HepG2 (cell line): ENCODE results near the gene PXMP4. TPM values are rescaled to one million over a fixed set of nuclear protein-coding genes. Genes with fewer than 3 reads are reported as not detected.

Experiments used
- ATM ChIP-seq: fragments of 450-650 bp; IDR thresholded peaks from 2 replicates; pipeline ENCODE4 v1.7.1; 2017; ENCODE audit warnings: mild to moderate bottlenecking, borderline replicate concordance
- CEBPG ChIP-seq: IDR thresholded peaks from 2 replicates; pipeline ENCODE4 v1.6.1; 2016
- FLYWCH1 ChIP-seq: sonication (generic); formaldehyde crosslinking; IDR thresholded peaks from 2 replicates; pipeline ENCODE4 v1.8.1; 2023; ENCODE audit warnings: mild to moderate bottlenecking, missing genetic modification reagents
- FOXP1 ChIP-seq, 2 experiments: fragments of 450-650 bp in 1 of 2; IDR thresholded peaks; 2 replicates each; pipeline ENCODE4 v1.6.1; 2017 to 2018; ENCODE audit warnings: antibody characterized with exemption in 1 of 2
- GATAD2A ChIP-seq: IDR thresholded peaks from 2 replicates; pipeline ENCODE4 v1.6.1; 2016
- GZF1 ChIP-seq: sonication (generic); formaldehyde crosslinking; IDR thresholded peaks from 2 replicates; pipeline ENCODE4 v1.5.1; 2020; ENCODE audit warnings: mild to moderate bottlenecking, missing genetic modification reagents
- HNRNPK ChIP-seq: fragments of 200-400 bp; formaldehyde crosslinking; IDR thresholded peaks from 2 replicates; pipeline ENCODE4 v1.6.1; 2018; ENCODE audit warnings: low read length, low read depth, moderate library complexity, mild to moderate bottlenecking; ENCODE audit not compliant: poor library complexity, severe bottlenecking
- HOXD1 ChIP-seq: sonication (generic); formaldehyde crosslinking; IDR thresholded peaks from 2 replicates; pipeline ENCODE4 v1.5.0; 2020; ENCODE audit warnings: missing genetic modification reagents
- JUND ChIP-seq: sonication (generic); formaldehyde crosslinking; IDR thresholded peaks from 2 replicates; pipeline ENCODE4 v1.8.0; 2022; ENCODE audit warnings: mild to moderate bottlenecking, missing genetic modification reagents
- KDM5B ChIP-seq: sonication (generic); formaldehyde crosslinking; IDR thresholded peaks from 2 replicates; pipeline ENCODE4 v1.4.0; 2020; ENCODE audit warnings: missing genetic modification reagents, mild to moderate bottlenecking, borderline replicate concordance
- MAFF ChIP-seq: IDR thresholded peaks from 2 replicates; pipeline ENCODE4 v1.6.1; 2011; ENCODE audit warnings: low read depth, low read length, improper control_type of control experiment
- MZF1 ChIP-seq: sonication (generic); formaldehyde crosslinking; IDR thresholded peaks from 2 replicates; pipeline ENCODE4 v1.8.1; 2023; ENCODE audit warnings: mild to moderate bottlenecking, missing genetic modification reagents, borderline replicate concordance
- NFE2L1 ChIP-seq: sonication (generic); formaldehyde crosslinking; IDR thresholded peaks from 2 replicates; pipeline ENCODE4 v1.4.0; 2020; ENCODE audit warnings: missing genetic modification reagents, mild to moderate bottlenecking, borderline replicate concordance
- PAF1 ChIP-seq: IDR thresholded peaks from 2 replicates; pipeline ENCODE4 v1.6.1; 2016; ENCODE audit warnings: missing genetic modification reagents, missing compliant biosample characterization
- SKI ChIP-seq: fragments of 450-650 bp; IDR thresholded peaks from one replicate; pipeline ENCODE4 v1.6.1; 2018; ENCODE audit warnings: mild to moderate bottlenecking; ENCODE audit not compliant: partially characterized antibody
- SMC3 ChIP-seq: IDR thresholded peaks from 2 replicates; pipeline ENCODE4 v1.6.1; 2011; ENCODE audit warnings: low read length, improper control_type of control experiment
- SP2 ChIP-seq: sonication (generic); formaldehyde crosslinking; IDR thresholded peaks from 2 replicates; pipeline ENCODE4 v1.5.1; 2020; ENCODE audit warnings: mild to moderate bottlenecking, missing genetic modification reagents
- UBTF ChIP-seq: sonication (generic); formaldehyde crosslinking; IDR thresholded peaks from 2 replicates; pipeline ENCODE4 v1.4.0; 2020; ENCODE audit warnings: mild to moderate bottlenecking, missing genetic modification reagents
- ZBTB43 ChIP-seq: sonication (generic); formaldehyde crosslinking; conservative IDR thresholded peaks from 2 replicates; pipeline ENCODE4 v1.4.0; 2020; ENCODE audit warnings: missing genetic modification reagents
- ZFP62 ChIP-seq: sonication (generic); formaldehyde crosslinking; IDR thresholded peaks from 2 replicates; pipeline ENCODE4 v1.4.0; 2020; ENCODE audit warnings: missing genetic modification reagents
- ZMAT3 ChIP-seq: sonication (generic); formaldehyde crosslinking; conservative IDR thresholded peaks from 2 replicates; pipeline ENCODE4 v1.7.0; 2021; ENCODE audit warnings: missing genetic modification reagents
- ZNF20 ChIP-seq: sonication (generic); formaldehyde crosslinking; IDR thresholded peaks from 2 replicates; pipeline ENCODE4 v1.4.0; 2020; ENCODE audit warnings: mild to moderate bottlenecking, moderate library complexity, missing genetic modification reagents
- ZNF235 ChIP-seq: sonication (generic); formaldehyde crosslinking; IDR thresholded peaks from 2 replicates; pipeline ENCODE4 v1.8.1; 2023; ENCODE audit warnings: mild to moderate bottlenecking, missing genetic modification reagents, borderline replicate concordance
- ZNF510 ChIP-seq: sonication (generic); formaldehyde crosslinking; IDR thresholded peaks from 2 replicates; pipeline ENCODE4 v1.4.0; 2020; ENCODE audit warnings: low read depth, mild to moderate bottlenecking, missing genetic modification reagents
- ZNF530 ChIP-seq: sonication (generic); formaldehyde crosslinking; IDR thresholded peaks from 2 replicates; pipeline ENCODE4 v1.5.0; 2020; ENCODE audit warnings: low read depth, mild to moderate bottlenecking, missing genetic modification reagents
- ZNF563 ChIP-seq: sonication (generic); formaldehyde crosslinking; IDR thresholded peaks from 2 replicates; pipeline ENCODE4 v1.8.0; 2022; ENCODE audit warnings: mild to moderate bottlenecking, moderate library complexity, missing genetic modification reagents
- ZNF616 ChIP-seq: sonication (generic); formaldehyde crosslinking; IDR thresholded peaks from 2 replicates; pipeline ENCODE4 v1.5.0; 2020; ENCODE audit warnings: low read depth, mild to moderate bottlenecking, missing genetic modification reagents
- ZNF703 ChIP-seq: sonication (generic); formaldehyde crosslinking; IDR thresholded peaks from 2 replicates; pipeline ENCODE4 v1.5.1; 2020; ENCODE audit warnings: missing genetic modification reagents, mild to moderate bottlenecking, moderate library complexity, borderline replicate concordance
- ZNF839 ChIP-seq: sonication (generic); formaldehyde crosslinking; IDR thresholded peaks from 2 replicates; pipeline ENCODE4 v1.4.0; 2020; ENCODE audit warnings: missing genetic modification reagents, mild to moderate bottlenecking, borderline replicate concordance
- ZSCAN29 ChIP-seq: sonication (generic); formaldehyde crosslinking; conservative IDR thresholded peaks from 2 replicates; pipeline ENCODE4 v1.4.0; 2020; ENCODE audit warnings: mild to moderate bottlenecking, missing genetic modification reagents
- polyA plus RNA-seq, 8 experiments: library from polyadenylated mRNA; depleted of rRNA in 3 of 8; stranded (reverse) in 7 of 8; unstranded in 1 of 8; fragments of >200 nt; fragmentation: Illumina TruSeq in 4 of 8; extraction: Trizol in 4 of 8; gene quantifications; 2 replicates each; pipeline versions ENCODE4 v1.2.1 to v1.2.3, GENCODE V29; 2011 to 2016; ENCODE audit warnings: low read depth in 4 of 8, missing spikeins in 1 of 8, mixed read lengths in 1 of 8; ENCODE audit not compliant: insufficient read depth in 1 of 8
- total RNA-seq, 5 experiments: library from RNA; depleted of rRNA; stranded (reverse); fragments of >200 nt; fragmentation: Illumina TruSeq; extraction: Trizol; gene quantifications; 2 replicates each; pipeline ENCODE4 v1.2.3, GENCODE V29; 2016; ENCODE audit warnings: low read depth in 1 of 5

PXMP4 gene
- total and polyA plus RNA-seq, 2 of the 13 experiments (the other 11 are each of a cell fraction or from before 2014, with no cell fraction given), result not detected

GRCh38 chr20:33653218-33653899, 66.8 kb downstream of the PXMP4 start (continued):
- TF ChIP-seq ATM (no peak), ZNF530 (CRISPR knock-in tag) (no peak), ZNF235 (no peak), HNRNPK (no peak), ZNF20 (CRISPR knock-in tag) (no peak), ZMAT3 (CRISPR knock-in tag) (0 out of 2 replicates have a peak, but pooled peaks have one; percentile 38), GZF1 (CRISPR knock-in tag) (no peak), FOXP1 (IDR thresholded peaks at IDR 0.05) (no peak), FOXP1 (CRISPR knock-in tag; IDR thresholded peaks at IDR 0.05) (no peak), CEBPG (peak; percentile 50; the same call in 1 of the 2 replicates), FLYWCH1 (CRISPR knock-in tag) (peak; percentile 62; the same call in 1 of the 2 replicates), ZNF563 (CRISPR knock-in tag) (no peak), ZNF839 (CRISPR knock-in tag) (no peak), MZF1 (CRISPR knock-in tag) (no peak), ZNF703 (CRISPR knock-in tag) (no peak), NFE2L1 (CRISPR knock-in tag) (no peak), GATAD2A (CRISPR knock-in tag) (peak; percentile 59; the same call in 1 of the 2 replicates), ZBTB43 (CRISPR knock-in tag) (no peak), MAFF (peak; percentile 69), ZFP62 (CRISPR knock-in tag) (0 out of 2 replicates have a peak, but pooled peaks have one; percentile 17), HOXD1 (CRISPR knock-in tag) (peak; percentile 64; the same call in 1 of the 2 replicates), ZNF510 (peak; percentile 28; the same call in 1 of the 2 replicates), KDM5B (CRISPR knock-in tag) (no peak), SKI (no peak), SP2 (no peak), ZSCAN29 (CRISPR knock-in tag) (0 out of 2 replicates have a peak, but pooled peaks have one; percentile 46), UBTF (CRISPR knock-in tag) (no peak; the same call in 1 of the 2 replicates), ZNF616 (CRISPR knock-in tag) (no peak), PAF1 (CRISPR knock-in tag) (peak; percentile 91; the same call in 1 of the 2 replicates), SMC3 (peak; percentile 95), JUND (CRISPR knock-in tag) (no peak)
